GM12878 (cell line): ENCODE data around the gene PEAR1. TPM values are rescaled to one million over a fixed set of nuclear protein-coding genes. Genes with fewer than 3 reads are reported as not detected.

Source experiments
- POLR2AphosphoS2 ChIP-seq: IDR thresholded peaks from 2 replicates; pipeline ENCODE4 v1.6.1; 2011; ENCODE audit warnings: low read depth, mild to moderate bottlenecking, low read length, improper control_type of control experiment, moderate library complexity
- microRNA counts: library from miRNA; unstranded; fragments of <30 nt; microRNA quantifications from one replicate; lab custom pipeline; 2016
- microRNA-seq: library from miRNA; unstranded; fragments of <30 nt; microRNA quantifications from one replicate; pipeline ENCODE4, GENCODE V29; 2018
- polyA plus RNA-seq, 11 experiments: library from polyadenylated mRNA; depleted of rRNA in 4 of 11; unstranded in 6 of 11; stranded (reverse) in 5 of 11; fragments of >200 nt; fragmentation: Nextera tagmentation in 4 of 11; fragmentation: Illumina TruSeq in 1 of 11; extraction: Ambion mirVana in 4 of 11; extraction: Trizol in 1 of 11; gene quantifications; 1 replicate in 1 of 11; 2 replicates in 10 of 11; pipeline versions ENCODE4 v1.2.1 to v1.2.3, GENCODE V29; 2011 to 2016; ENCODE audit warnings: inconsistent platforms in 2 of 11, missing spikeins in 2 of 11, low read depth in 1 of 11
- small RNA-seq: library from RNA; depleted of rRNA; stranded (forward); fragments of <200 nt; gene quantifications from one replicate; pipeline ENCODE3, GENCODE V24; 2014
- total RNA-seq, 4 experiments: library from RNA; depleted of rRNA in 3 of 4; stranded (reverse); fragments of >200 nt in 3 of 4; fragmentation: Illumina TruSeq in 1 of 4; extraction: Trizol in 1 of 4; gene quantifications; 2 replicates each; pipeline versions ENCODE4 v1.2.1 to v1.2.3, GENCODE V29; 2013 to 2021
- TF ChIP-seq, protein P1 (sequence below): fragments of 450-650 bp; IDR thresholded peaks from 2 replicates; pipeline ENCODE4 v1.6.1; 2018; ENCODE audit warnings: mild to moderate bottlenecking, low read depth, moderate library complexity; ENCODE audit not compliant: partially characterized antibody

The PEAR1 gene
- total and polyA plus RNA-seq, 10 of the 15 experiments (the other 5 are each of a cell fraction or from before 2014, with no cell fraction given) = not detected

DNA sequence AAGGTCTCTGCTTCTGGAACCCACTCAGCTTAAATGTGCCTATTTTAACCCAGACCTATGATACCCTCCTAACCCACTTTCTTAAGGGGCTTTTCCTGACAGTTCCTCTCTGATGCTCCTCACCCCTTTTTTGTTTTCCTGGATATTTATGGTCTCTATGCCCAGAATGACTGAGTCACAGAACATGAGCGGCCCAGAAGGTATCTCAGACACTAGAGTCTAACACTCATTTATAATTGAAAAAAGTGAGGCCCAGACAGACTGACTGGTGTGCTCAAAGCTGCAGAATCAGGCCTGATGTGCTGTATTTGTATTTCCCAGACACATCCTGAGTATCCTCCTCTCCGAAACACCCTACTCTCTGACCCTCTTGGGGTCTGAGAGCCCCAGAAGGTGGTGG lies 70.9 kb downstream of the PEAR1 start (continued):
- TF ChIP-seq, protein P1, sequence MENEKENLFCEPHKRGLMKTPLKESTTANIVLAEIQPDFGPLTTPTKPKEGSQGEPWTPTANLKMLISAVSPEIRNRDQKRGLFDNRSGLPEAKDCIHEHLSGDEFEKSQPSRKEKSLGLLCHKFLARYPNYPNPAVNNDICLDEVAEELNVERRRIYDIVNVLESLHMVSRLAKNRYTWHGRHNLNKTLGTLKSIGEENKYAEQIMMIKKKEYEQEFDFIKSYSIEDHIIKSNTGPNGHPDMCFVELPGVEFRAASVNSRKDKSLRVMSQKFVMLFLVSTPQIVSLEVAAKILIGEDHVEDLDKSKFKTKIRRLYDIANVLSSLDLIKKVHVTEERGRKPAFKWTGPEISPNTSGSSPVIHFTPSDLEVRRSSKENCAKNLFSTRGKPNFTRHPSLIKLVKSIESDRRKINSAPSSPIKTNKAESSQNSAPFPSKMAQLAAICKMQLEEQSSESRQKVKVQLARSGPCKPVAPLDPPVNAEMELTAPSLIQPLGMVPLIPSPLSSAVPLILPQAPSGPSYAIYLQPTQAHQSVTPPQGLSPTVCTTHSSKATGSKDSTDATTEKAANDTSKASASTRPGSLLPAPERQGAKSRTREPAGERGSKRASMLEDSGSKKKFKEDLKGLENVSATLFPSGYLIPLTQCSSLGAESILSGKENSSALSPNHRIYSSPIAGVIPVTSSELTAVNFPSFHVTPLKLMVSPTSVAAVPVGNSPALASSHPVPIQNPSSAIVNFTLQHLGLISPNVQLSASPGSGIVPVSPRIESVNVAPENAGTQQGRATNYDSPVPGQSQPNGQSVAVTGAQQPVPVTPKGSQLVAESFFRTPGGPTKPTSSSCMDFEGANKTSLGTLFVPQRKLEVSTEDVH = no peak
- TF ChIP-seq POLR2AphosphoS2 = no peak
- TF ChIP-seq, all 136 proteins: peak for 0

MicroRNAs within 50 kb of the gene (microRNA counts, 767-probe panel; counts per million panel counts)
- microRNA hsa-miR-765 (lab: Ali Mortazavi, UCI) = 516 counts per million, percentile 8 among the panel's probes with 10 or more counts

Small RNA genes within 50 kb of the gene (microRNA-seq; reads per million reads assigned to microRNA genes)
- not detected for gene MIR765

Small RNA genes within 50 kb of the gene (small RNA-seq; reads per million reads assigned to genes)
- not detected for gene MIR765

Other genes starting within 250 kb of the PEAR1 start
Only the 7 nearest of the 14 such genes appear.
- gene HDGF, start 142.0 kb upstream of the PEAR1 start, total RNA-seq (2014; rRNA removed) = 237 and 258 TPM in 2 replicates
- gene HDGF, start 142.0 kb upstream of the PEAR1 start, total RNA-seq (2014; rRNA removed; fragmentation: Illumina TruSeq; extraction: Trizol) = 267 and 277 TPM in 2 replicates
- gene HDGF, start 142.0 kb upstream of the PEAR1 start, total RNA-seq (2021) = 261 and 271 TPM in 2 replicates
- gene HDGF, start 142.0 kb upstream of the PEAR1 start, polyA plus RNA-seq (2011; rRNA removed) = 200 and 203 TPM in 2 replicates
- 372 and 388 TPM in 2 replicates for gene HDGF, start 142.0 kb upstream of the PEAR1 start, polyA plus RNA-seq (2014; fragmentation: Illumina TruSeq; extraction: Trizol)
- 10 to 100 TPM; 28.3 to 65.9 TPM for gene HDGF, start 142.0 kb upstream of the PEAR1 start, polyA plus RNA-seq (2014; fragmentation: Nextera tagmentation; extraction: Ambion mirVana)
- 217 and 223 TPM in 2 replicates for gene HDGF, start 142.0 kb upstream of the PEAR1 start, polyA plus RNA-seq (2014; rRNA removed)
- gene HDGF, start 142.0 kb upstream of the PEAR1 start, polyA plus RNA-seq (2016; fragmentation: Nextera tagmentation; extraction: Ambion mirVana) = 10 to 100 TPM; 45.1 to 81.9 TPM
- gene PRCC, start 126.2 kb upstream of the PEAR1 start, total RNA-seq (2014; rRNA removed) = 79.6 and 92.2 TPM in 2 replicates
- gene PRCC, start 126.2 kb upstream of the PEAR1 start, total RNA-seq (2014; rRNA removed; fragmentation: Illumina TruSeq; extraction: Trizol) = 34.0 and 36.0 TPM in 2 replicates
- gene PRCC, start 126.2 kb upstream of the PEAR1 start, total RNA-seq (2021) = 78.3 and 87.5 TPM in 2 replicates
- gene PRCC, start 126.2 kb upstream of the PEAR1 start, polyA plus RNA-seq (2011; rRNA removed) = 29.2 and 52.8 TPM in 2 replicates
- gene PRCC, start 126.2 kb upstream of the PEAR1 start, polyA plus RNA-seq (2014; fragmentation: Illumina TruSeq; extraction: Trizol) = 121 and 132 TPM in 2 replicates
- 10 to 100 TPM; 23.8 to 30.1 TPM for gene PRCC, start 126.2 kb upstream of the PEAR1 start, polyA plus RNA-seq (2014; fragmentation: Nextera tagmentation; extraction: Ambion mirVana)
- gene PRCC, start 126.2 kb upstream of the PEAR1 start, polyA plus RNA-seq (2014; rRNA removed) = 52.6 and 56.6 TPM in 2 replicates
- gene PRCC, start 126.2 kb upstream of the PEAR1 start, polyA plus RNA-seq (2016; fragmentation: Nextera tagmentation; extraction: Ambion mirVana) = 10 to 100 TPM; 73.5 to 77.2 TPM
- gene SH2D2A, start 76.9 kb upstream of the PEAR1 start, total RNA-seq (2014; rRNA removed) = 9.9 and 11.4 TPM in 2 replicates
- gene SH2D2A, start 76.9 kb upstream of the PEAR1 start, total RNA-seq (2014; rRNA removed; fragmentation: Illumina TruSeq; extraction: Trizol) = 4.6 and 5.4 TPM in 2 replicates
- 15.9 and 17.4 TPM in 2 replicates for gene SH2D2A, start 76.9 kb upstream of the PEAR1 start, total RNA-seq (2021)
- gene SH2D2A, start 76.9 kb upstream of the PEAR1 start, polyA plus RNA-seq (2011; rRNA removed) = 3.7 and 9.7 TPM in 2 replicates
- 2.2 and 4.4 TPM in 2 replicates for gene SH2D2A, start 76.9 kb upstream of the PEAR1 start, polyA plus RNA-seq (2014; fragmentation: Illumina TruSeq; extraction: Trizol)
- 1 to 10 TPM in 1 of 2 experiments, under 1 TPM in 1; 0.72 to 1.8 TPM for gene SH2D2A, start 76.9 kb upstream of the PEAR1 start, polyA plus RNA-seq (2014; fragmentation: Nextera tagmentation; extraction: Ambion mirVana)
- gene SH2D2A, start 76.9 kb upstream of the PEAR1 start, polyA plus RNA-seq (2014; rRNA removed) = 10.7 and 11.6 TPM in 2 replicates
- gene SH2D2A, start 76.9 kb upstream of the PEAR1 start, polyA plus RNA-seq (2016; fragmentation: Nextera tagmentation; extraction: Ambion mirVana) = 1 to 10 TPM; 6.5 to 7.4 TPM
- not detected in 2 replicates for gene INSRR, start 34.6 kb upstream of the PEAR1 start, total RNA-seq (2014; rRNA removed)
- gene INSRR, start 34.6 kb upstream of the PEAR1 start, total RNA-seq (2014; rRNA removed; fragmentation: Illumina TruSeq; extraction: Trizol) = not detected in 2 replicates
- gene INSRR, start 34.6 kb upstream of the PEAR1 start, total RNA-seq (2021) = not detected in 2 replicates
- 0.01 TPM in 1 of 2 replicates, not detected in the other for gene INSRR, start 34.6 kb upstream of the PEAR1 start, polyA plus RNA-seq (2011; rRNA removed)
- gene INSRR, start 34.6 kb upstream of the PEAR1 start, polyA plus RNA-seq (2014; fragmentation: Illumina TruSeq; extraction: Trizol) = not detected in 2 replicates
- gene INSRR, start 34.6 kb upstream of the PEAR1 start, polyA plus RNA-seq (2014; fragmentation: Nextera tagmentation; extraction: Ambion mirVana) = not detected
- gene INSRR, start 34.6 kb upstream of the PEAR1 start, polyA plus RNA-seq (2014; rRNA removed) = not detected in 2 replicates
- not detected for gene INSRR, start 34.6 kb upstream of the PEAR1 start, polyA plus RNA-seq (2016; fragmentation: Nextera tagmentation; extraction: Ambion mirVana)
- 0.16 and 0.56 TPM in 2 replicates for gene NTRK1, start 32.9 kb upstream of the PEAR1 start, total RNA-seq (2014; rRNA removed)
- gene NTRK1, start 32.9 kb upstream of the PEAR1 start, total RNA-seq (2014; rRNA removed; fragmentation: Illumina TruSeq; extraction: Trizol) = not detected in 2 replicates
- 0.19 TPM in 1 of 2 replicates, not detected in the other for gene NTRK1, start 32.9 kb upstream of the PEAR1 start, total RNA-seq (2021)
- gene NTRK1, start 32.9 kb upstream of the PEAR1 start, polyA plus RNA-seq (2011; rRNA removed) = 0.07 and 0.10 TPM in 2 replicates
- gene NTRK1, start 32.9 kb upstream of the PEAR1 start, polyA plus RNA-seq (2014; fragmentation: Illumina TruSeq; extraction: Trizol) = not detected in 2 replicates
- gene NTRK1, start 32.9 kb upstream of the PEAR1 start, polyA plus RNA-seq (2014; fragmentation: Nextera tagmentation; extraction: Ambion mirVana) = not detected
- gene NTRK1, start 32.9 kb upstream of the PEAR1 start, polyA plus RNA-seq (2014; rRNA removed) = 0.08 TPM in 1 of 2 replicates, not detected in the other
- under 1 TPM in 1 of 2 experiments, not detected in 1; 0.40 TPM for gene NTRK1, start 32.9 kb upstream of the PEAR1 start, polyA plus RNA-seq (2016; fragmentation: Nextera tagmentation; extraction: Ambion mirVana)
- gene LRRC71, start 26.9 kb downstream of the PEAR1 start, total RNA-seq (2014; rRNA removed) = not detected in 2 replicates
- gene LRRC71, start 26.9 kb downstream of the PEAR1 start, total RNA-seq (2014; rRNA removed; fragmentation: Illumina TruSeq; extraction: Trizol) = not detected in 2 replicates
- not detected in 2 replicates for gene LRRC71, start 26.9 kb downstream of the PEAR1 start, total RNA-seq (2021)
- gene LRRC71, start 26.9 kb downstream of the PEAR1 start, polyA plus RNA-seq (2011; rRNA removed) = not detected in 2 replicates
- gene LRRC71, start 26.9 kb downstream of the PEAR1 start, polyA plus RNA-seq (2014; fragmentation: Illumina TruSeq; extraction: Trizol) = not detected in 2 replicates
- not detected for gene LRRC71, start 26.9 kb downstream of the PEAR1 start, polyA plus RNA-seq (2014; fragmentation: Nextera tagmentation; extraction: Ambion mirVana)
- not detected in 2 replicates for gene LRRC71, start 26.9 kb downstream of the PEAR1 start, polyA plus RNA-seq (2014; rRNA removed)
- gene LRRC71, start 26.9 kb downstream of the PEAR1 start, polyA plus RNA-seq (2016; fragmentation: Nextera tagmentation; extraction: Ambion mirVana) = not detected
- 1.9 and 2.3 TPM in 2 replicates for gene ARHGEF11, start 152.0 kb downstream of the PEAR1 start, total RNA-seq (2014; rRNA removed)
- gene ARHGEF11, start 152.0 kb downstream of the PEAR1 start, total RNA-seq (2014; rRNA removed; fragmentation: Illumina TruSeq; extraction: Trizol) = 1.3 and 1.7 TPM in 2 replicates
- 3.2 and 3.5 TPM in 2 replicates for gene ARHGEF11, start 152.0 kb downstream of the PEAR1 start, total RNA-seq (2021)
- 6.0 and 12.7 TPM in 2 replicates for gene ARHGEF11, start 152.0 kb downstream of the PEAR1 start, polyA plus RNA-seq (2011; rRNA removed)
- gene ARHGEF11, start 152.0 kb downstream of the PEAR1 start, polyA plus RNA-seq (2014; fragmentation: Illumina TruSeq; extraction: Trizol) = 2.1 and 2.5 TPM in 2 replicates
- under 1 TPM; 0.05 to 0.06 TPM for gene ARHGEF11, start 152.0 kb downstream of the PEAR1 start, polyA plus RNA-seq (2014; fragmentation: Nextera tagmentation; extraction: Ambion mirVana)
- 2.3 and 2.5 TPM in 2 replicates for gene ARHGEF11, start 152.0 kb downstream of the PEAR1 start, polyA plus RNA-seq (2014; rRNA removed)
- gene ARHGEF11, start 152.0 kb downstream of the PEAR1 start, polyA plus RNA-seq (2016; fragmentation: Nextera tagmentation; extraction: Ambion mirVana) = 1 to 10 TPM in 1 of 2 experiments, under 1 TPM in 1; 0.64 to 1.4 TPM